ENCODE data around the gene CPED1.
"Not testable (repeated sequence)": the region's sequence is repeated elsewhere in the genome, so short reads cannot be mapped to it uniquely, and the experiment has no call there.

The CPED1 gene

GRCh38 chr7:121020249-121020988 is 31.9 kb downstream of the CPED1 start:
- DNase-seq (ENCODE audit: low read depth) = peak; percentile 41

- no peak for DNase-seq (ENCODE audit: low read depth)
Observed at GRCh38 chr7:121020989-121021969, 32.8 kb downstream of the CPED1 start.

GRCh38 chr7:121023194-121023593 is 34.7 kb downstream of the CPED1 start:
- DNase-seq (ENCODE audit: low read depth) = no peak

- no peak for DNase-seq (ENCODE audit: low read depth)
Observed at GRCh38 chr7:121023683-121024511, 35.4 kb downstream of the CPED1 start.

- no peak for DNase-seq (ENCODE audit: low read depth)
Observed at GRCh38 chr7:121024611-121025010, 36.1 kb downstream of the CPED1 start.

- no peak for DNase-seq (ENCODE audit: low read depth)
Observed at GRCh38 chr7:121026159-121026558, 37.6 kb downstream of the CPED1 start.

- no peak for DNase-seq (ENCODE audit: low read depth)
Observed at GRCh38 chr7:121026577-121027111, 38.1 kb downstream of the CPED1 start.

GRCh38 chr7:121027761-121028669 is 39.5 kb downstream of the CPED1 start:
- no peak for DNase-seq (ENCODE audit: low read depth)

- no peak for DNase-seq (ENCODE audit: low read depth)
Observed at GRCh38 chr7:121029302-121029701, 40.8 kb downstream of the CPED1 start.

- DNase-seq (ENCODE audit: low read depth) = no peak
Observed at GRCh38 chr7:121030308-121030707, 41.8 kb downstream of the CPED1 start.

GRCh38 chr7:121032645-121033460 is 44.3 kb downstream of the CPED1 start:
- no peak for DNase-seq (ENCODE audit: low read depth)

- DNase-seq (ENCODE audit: low read depth) = no peak
Observed at GRCh38 chr7:121034929-121035328, 46.4 kb downstream of the CPED1 start.

GRCh38 chr7:121036776-121037175 is 48.3 kb downstream of the CPED1 start:
- DNase-seq (ENCODE audit: low read depth) = not testable (repeated sequence)

GRCh38 chr7:121037329-121037728 is 48.8 kb downstream of the CPED1 start:
- DNase-seq (ENCODE audit: low read depth) = not testable (repeated sequence)

- no peak for DNase-seq (ENCODE audit: low read depth)
Observed at GRCh38 chr7:121037957-121038716, 49.6 kb downstream of the CPED1 start.

- no peak for DNase-seq (ENCODE audit: low read depth)
Observed at GRCh38 chr7:121038717-121039509, 50.4 kb downstream of the CPED1 start.

GRCh38 chr7:121039510-121039822 is 51.0 kb downstream of the CPED1 start:
- no peak for DNase-seq (ENCODE audit: low read depth)

- no peak for DNase-seq (ENCODE audit: low read depth)
Observed at GRCh38 chr7:121039994-121040393, 51.5 kb downstream of the CPED1 start.
